Hepatocyte (in vitro differentiated cells): ENCODE data around the gene IL27RA. TPM values are rescaled to one million over a fixed set of nuclear protein-coding genes. Genes with fewer than 3 reads are reported as not detected.

Source experiments
- DNase-seq: peaks from one replicate; pipeline ENCODE4 v3.0.0-alpha.2; 2016; ENCODE audit warnings: low spot score
- H2AFZ ChIP-seq: fragments of 200-600 bp; sonication (generic); 2 replicates; pipeline ENCODE4 v1.6.0; 2016; ENCODE audit warnings: antibody characterized with exemption, mild to moderate bottlenecking
- H3K27ac ChIP-seq: fragments of 200-600 bp; sonication (generic); 2 replicates; pipeline ENCODE4 v1.5.1; 2016; ENCODE audit warnings: mild to moderate bottlenecking
- H3K27me3 ChIP-seq: fragments of 200-600 bp; sonication (generic); 2 replicates; pipeline ENCODE4 v1.6.1; 2016
- H3K36me3 ChIP-seq: fragments of 200-600 bp; sonication (generic); replicated peaks from 2 replicates; pipeline ENCODE4 v1.5.1; 2016; ENCODE audit warnings: low read depth; ENCODE audit not compliant: insufficient read depth
- H3K4me1 ChIP-seq: fragments of 200-600 bp; sonication (generic); 2 replicates; pipeline ENCODE4 v1.5.1; 2016; ENCODE audit warnings: mild to moderate bottlenecking, moderate library complexity; ENCODE audit not compliant: insufficient read depth
- H3K4me2 ChIP-seq: fragments of 200-600 bp; sonication (generic); 2 replicates; pipeline ENCODE4 v1.6.0; 2016
- H3K4me3 ChIP-seq: fragments of 200-600 bp; sonication (generic); 2 replicates; pipeline ENCODE4 v1.5.1; 2016; ENCODE audit warnings: mild to moderate bottlenecking
- H3K79me2 ChIP-seq: fragments of 200-600 bp; sonication (generic); 2 replicates; pipeline ENCODE4 v1.6.0; 2017; ENCODE audit warnings: mild to moderate bottlenecking
- H3K9me2 ChIP-seq: fragments of 200-600 bp; sonication (generic); replicated peaks from 2 replicates; pipeline ENCODE4 v1.6.0; 2017; ENCODE audit warnings: mild to moderate bottlenecking; ENCODE audit not compliant: insufficient read depth
- H3K9me3 ChIP-seq: fragments of 200-600 bp; sonication (generic); 2 replicates; pipeline ENCODE4 v1.5.1; 2016; ENCODE audit warnings: low read depth, mild to moderate bottlenecking
- H4K20me1 ChIP-seq: fragments of 200-600 bp; sonication (generic); 2 replicates; pipeline ENCODE4 v1.6.0; 2016; ENCODE audit warnings: mild to moderate bottlenecking; ENCODE audit not compliant: insufficient read depth, poor library complexity, severe bottlenecking
- CTCF ChIP-seq: fragments of 200-600 bp; sonication (generic); IDR thresholded peaks from 2 replicates; pipeline ENCODE4 v1.5.1; 2016; ENCODE audit warnings: antibody characterized with exemption, mild to moderate bottlenecking; ENCODE audit not compliant: poor library complexity
- EZH2 ChIP-seq: fragments of 200-600 bp; sonication (generic); IDR thresholded peaks from 2 replicates; pipeline ENCODE4 v1.6.1; 2016; ENCODE audit warnings: antibody characterized with exemption, mild to moderate bottlenecking, borderline replicate concordance
- EZH2phosphoT487 ChIP-seq: fragments of 200-600 bp; sonication (generic); IDR thresholded peaks from one replicate; pipeline ENCODE4 v1.6.1; 2018; ENCODE audit warnings: antibody characterized with exemption, mild to moderate bottlenecking, low read depth, moderate library complexity; ENCODE audit not compliant: unreplicated experiment, severe bottlenecking
- WGBS: methylation state at CpG from one replicate; pipeline ENCODE4 v1.1.6; 2016; ENCODE audit warnings: low lambda C conversion rate; ENCODE audit errors: missing lambda C conversion rate; 5-methylcytosine and 5-hydroxymethylcytosine counted together
- polyA plus RNA-seq: library from polyadenylated mRNA; unstranded; fragments of >200 nt; fragmentation: Nextera tagmentation; extraction: Ambion mirVana; gene quantifications from 2 replicates; pipeline ENCODE4 v1.2.1, GENCODE V29; 2016
- total RNA-seq: library from RNA; depleted of rRNA; stranded (reverse); fragments of >200 nt; gene quantifications from 2 replicates; pipeline ENCODE4 v1.2.3, GENCODE V29; 2014

Gene IL27RA
- total and polyA plus RNA-seq, 2 experiments from 2014 or later: 1.9 to 2.3 TPM

- Histone ChIP-seq H3K4me1 (peaks cover 5% of the 10 kb centered on the region), H4K20me1 (no peaks in the 10 kb centered on the region), H3K9me3 (no peaks in the 10 kb centered on the region), H3K36me3 (no peaks in the 10 kb centered on the region), H3K79me2 (no peaks in the 10 kb centered on the region), H2AFZ (no peak overlapping the region), H3K4me3 (no peak overlapping the region), H3K9me2 (no peaks in the 10 kb centered on the region), H3K27ac (peak overlapping the region; percentile 20), H3K4me2 (peak overlapping the region; percentile 63), H3K27me3 (peaks cover 16% of the 10 kb centered on the region)
- DNase-seq: peak; percentile 52
- no peak for TF ChIP-seq EZH2
- TF ChIP-seq EZH2phosphoT487: no peak
- TF ChIP-seq CTCF: no peak
- 50% methylated on average over 9 of the region's 9 CpGs for WGBS
Measured at GRCh38 chr19:14061081-14061749, 29.7 kb downstream of the IL27RA start.

GRCh38 chr19:14061751-14062557 lies 30.4 kb downstream of the IL27RA start, which contains the start of gene PALM3:
Gene PALM3 (minus strand): TSS chr19:14062076. CDS start chr19:14061980, 96 bp downstream.
- H3K36me3 ChIP-seq: no peaks in the 10 kb centered on the region
- H3K4me1 ChIP-seq: peaks cover 5% of the 10 kb centered on the region
- H3K79me2 ChIP-seq: no peaks in the 10 kb centered on the region
- no peaks in the 10 kb centered on the region for H3K9me2 ChIP-seq
- H3K4me3 ChIP-seq: no peak within 1 kb of the TSS
- no peak within 1 kb of the TSS for H2AFZ ChIP-seq
- 57% methylated on average over 14 of the region's 19 CpGs for WGBS
- DNase-seq: peak; percentile 60
- TF ChIP-seq CTCF (no peak), EZH2phosphoT487 (no peak), EZH2 (no peak)
- peak within 1 kb of the TSS; percentile 20 for H3K27ac ChIP-seq
- peak within 1 kb of the TSS; percentile 63 for H3K4me2 ChIP-seq
- H3K9me3 ChIP-seq: no peaks in the 10 kb centered on the region
- no peaks in the 10 kb centered on the region for H4K20me1 ChIP-seq
- H3K27me3 ChIP-seq: peaks cover 16% of the 10 kb centered on the region

GRCh38 chr19:14062558-14062855 lies 30.9 kb downstream of the IL27RA start:
- no peak overlapping the region for H2AFZ ChIP-seq
- no peak overlapping the region for H3K4me2 ChIP-seq
- H3K79me2 ChIP-seq: no peaks in the 10 kb centered on the region
- no peaks in the 10 kb centered on the region for H3K9me2 ChIP-seq
- H3K36me3 ChIP-seq: no peaks in the 10 kb centered on the region
- H3K27me3 ChIP-seq: peaks cover 16% of the 10 kb centered on the region
- DNase-seq: no peak
- H4K20me1 ChIP-seq: no peaks in the 10 kb centered on the region
- no peak overlapping the region for H3K4me3 ChIP-seq
- H3K4me1 ChIP-seq: peaks cover 5% of the 10 kb centered on the region
- H3K9me3 ChIP-seq: no peaks in the 10 kb centered on the region
- no peak overlapping the region for H3K27ac ChIP-seq
- WGBS: 85% methylated on average over 5 of the region's 5 CpGs
- TF ChIP-seq EZH2phosphoT487 (no peak), EZH2 (no peak), CTCF (no peak)
